Hepatocyte (in vitro differentiated cells): ENCODE measurements around the gene GRID1. TPM values are rescaled to one million over a fixed set of nuclear protein-coding genes. Genes with fewer than 3 reads are reported as not detected.

Experiments used
- DNase-seq: peaks from one replicate; pipeline ENCODE4 v3.0.0-alpha.2; 2016; ENCODE audit warnings: low spot score
- H2AFZ ChIP-seq: fragments of 200-600 bp; sonication (generic); 2 replicates; pipeline ENCODE4 v1.6.0; 2016; ENCODE audit warnings: antibody characterized with exemption, mild to moderate bottlenecking
- H3K27ac ChIP-seq: fragments of 200-600 bp; sonication (generic); 2 replicates; pipeline ENCODE4 v1.5.1; 2016; ENCODE audit warnings: mild to moderate bottlenecking
- H3K27me3 ChIP-seq: fragments of 200-600 bp; sonication (generic); 2 replicates; pipeline ENCODE4 v1.6.1; 2016
- H3K36me3 ChIP-seq: fragments of 200-600 bp; sonication (generic); replicated peaks from 2 replicates; pipeline ENCODE4 v1.5.1; 2016; ENCODE audit warnings: low read depth; ENCODE audit not compliant: insufficient read depth
- H3K4me1 ChIP-seq: fragments of 200-600 bp; sonication (generic); 2 replicates; pipeline ENCODE4 v1.5.1; 2016; ENCODE audit warnings: mild to moderate bottlenecking, moderate library complexity; ENCODE audit not compliant: insufficient read depth
- H3K4me2 ChIP-seq: fragments of 200-600 bp; sonication (generic); 2 replicates; pipeline ENCODE4 v1.6.0; 2016
- H3K4me3 ChIP-seq: fragments of 200-600 bp; sonication (generic); 2 replicates; pipeline ENCODE4 v1.5.1; 2016; ENCODE audit warnings: mild to moderate bottlenecking
- H3K79me2 ChIP-seq: fragments of 200-600 bp; sonication (generic); 2 replicates; pipeline ENCODE4 v1.6.0; 2017; ENCODE audit warnings: mild to moderate bottlenecking
- H3K9me2 ChIP-seq: fragments of 200-600 bp; sonication (generic); replicated peaks from 2 replicates; pipeline ENCODE4 v1.6.0; 2017; ENCODE audit warnings: mild to moderate bottlenecking; ENCODE audit not compliant: insufficient read depth
- H3K9me3 ChIP-seq: fragments of 200-600 bp; sonication (generic); 2 replicates; pipeline ENCODE4 v1.5.1; 2016; ENCODE audit warnings: low read depth, mild to moderate bottlenecking
- H4K20me1 ChIP-seq: fragments of 200-600 bp; sonication (generic); 2 replicates; pipeline ENCODE4 v1.6.0; 2016; ENCODE audit warnings: mild to moderate bottlenecking; ENCODE audit not compliant: insufficient read depth, poor library complexity, severe bottlenecking
- EZH2 ChIP-seq: fragments of 200-600 bp; sonication (generic); IDR thresholded peaks from 2 replicates; pipeline ENCODE4 v1.6.1; 2016; ENCODE audit warnings: antibody characterized with exemption, mild to moderate bottlenecking, borderline replicate concordance
- EZH2phosphoT487 ChIP-seq: fragments of 200-600 bp; sonication (generic); IDR thresholded peaks from one replicate; pipeline ENCODE4 v1.6.1; 2018; ENCODE audit warnings: antibody characterized with exemption, mild to moderate bottlenecking, low read depth, moderate library complexity; ENCODE audit not compliant: unreplicated experiment, severe bottlenecking
- WGBS: methylation state at CpG from one replicate; pipeline ENCODE4 v1.1.6; 2016; ENCODE audit warnings: low lambda C conversion rate; ENCODE audit errors: missing lambda C conversion rate; 5-methylcytosine and 5-hydroxymethylcytosine counted together
- polyA plus RNA-seq: library from polyadenylated mRNA; unstranded; fragments of >200 nt; fragmentation: Nextera tagmentation; extraction: Ambion mirVana; gene quantifications from 2 replicates; pipeline ENCODE4 v1.2.1, GENCODE V29; 2016
- total RNA-seq: library from RNA; depleted of rRNA; stranded (reverse); fragments of >200 nt; gene quantifications from 2 replicates; pipeline ENCODE4 v1.2.3, GENCODE V29; 2014
- TF ChIP-seq, protein P1 (sequence below): fragments of 200-600 bp; sonication (generic); IDR thresholded peaks from 2 replicates; pipeline ENCODE4 v1.5.1; 2016; ENCODE audit warnings: antibody characterized with exemption, mild to moderate bottlenecking; ENCODE audit not compliant: poor library complexity

Gene GRID1
- total and polyA plus RNA-seq, 2 experiments from 2014 or later, result 0.07 to 0.37 TPM

DNA sequence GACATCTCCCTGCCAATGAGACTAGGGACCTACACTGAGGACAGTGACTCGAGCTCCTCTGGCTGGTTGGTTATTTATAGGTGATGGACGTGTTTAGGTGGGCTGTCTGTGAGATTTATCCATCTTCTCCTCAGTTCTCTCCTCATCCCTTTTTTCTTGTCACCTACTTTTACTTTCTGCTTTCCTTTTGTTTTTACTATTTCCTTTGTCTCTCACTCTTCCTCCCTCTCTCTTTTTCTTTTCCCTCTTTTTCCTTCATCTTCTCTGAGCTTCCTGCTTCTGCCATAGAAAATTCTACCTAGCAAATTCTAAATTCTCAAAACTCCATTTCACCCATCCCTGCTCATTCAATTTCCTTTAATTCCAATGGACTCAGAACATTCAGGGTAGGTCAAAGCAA lies 478.0 kb downstream of the GRID1 start:
- H3K27me3 ChIP-seq, result peaks cover 4% of the 10 kb centered on the region
- no peak overlapping the region for H2AFZ ChIP-seq
- no peak overlapping the region for H3K4me3 ChIP-seq
- no peaks in the 10 kb centered on the region for H3K9me3 ChIP-seq
- no peaks in the 10 kb centered on the region for H4K20me1 ChIP-seq
- no peaks in the 10 kb centered on the region for H3K36me3 ChIP-seq
- H3K4me1 ChIP-seq, result no peaks in the 10 kb centered on the region
- 81% methylated on average over 2 of the region's 2 CpGs for WGBS
- TF ChIP-seq EZH2phosphoT487, result no peak
- no peak for TF ChIP-seq EZH2
- no peaks in the 10 kb centered on the region for H3K79me2 ChIP-seq
- no peak for DNase-seq
- H3K4me2 ChIP-seq, result no peak overlapping the region
- no peaks in the 10 kb centered on the region for H3K9me2 ChIP-seq
- no peak overlapping the region for H3K27ac ChIP-seq

DNA sequence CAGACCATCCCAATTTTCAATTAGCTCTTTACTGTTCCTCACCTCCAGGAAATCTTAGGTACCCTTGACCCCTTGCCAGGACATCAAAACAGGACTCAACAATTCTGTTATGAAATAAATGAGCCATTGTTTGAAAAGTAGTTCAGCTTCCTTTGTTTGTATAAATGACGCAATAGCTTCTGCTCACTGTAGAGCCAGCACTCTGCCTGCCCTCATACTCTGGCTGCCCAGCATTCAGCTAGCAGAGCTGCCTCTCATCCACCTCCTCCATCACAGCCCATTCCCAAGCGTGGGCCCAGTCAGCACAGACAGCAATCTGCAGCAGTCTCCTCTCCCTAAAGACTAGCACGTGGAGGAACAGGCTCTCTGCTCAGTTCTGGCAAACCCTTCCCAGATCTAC lies 478.6 kb downstream of the GRID1 start:
- H4K20me1 ChIP-seq, result no peaks in the 10 kb centered on the region
- H3K4me1 ChIP-seq, result no peaks in the 10 kb centered on the region
- H3K4me3 ChIP-seq, result no peak overlapping the region
- H3K4me2 ChIP-seq, result no peak overlapping the region
- no peak for DNase-seq
- H3K9me3 ChIP-seq, result no peaks in the 10 kb centered on the region
- peaks cover 4% of the 10 kb centered on the region for H3K27me3 ChIP-seq
- no peak overlapping the region for H2AFZ ChIP-seq
- WGBS, result 56% methylated on average over 3 of the region's 3 CpGs
- no peaks in the 10 kb centered on the region for H3K79me2 ChIP-seq
- no peak overlapping the region for H3K27ac ChIP-seq
- no peaks in the 10 kb centered on the region for H3K36me3 ChIP-seq
- no peak for TF ChIP-seq EZH2
- TF ChIP-seq, protein P1, sequence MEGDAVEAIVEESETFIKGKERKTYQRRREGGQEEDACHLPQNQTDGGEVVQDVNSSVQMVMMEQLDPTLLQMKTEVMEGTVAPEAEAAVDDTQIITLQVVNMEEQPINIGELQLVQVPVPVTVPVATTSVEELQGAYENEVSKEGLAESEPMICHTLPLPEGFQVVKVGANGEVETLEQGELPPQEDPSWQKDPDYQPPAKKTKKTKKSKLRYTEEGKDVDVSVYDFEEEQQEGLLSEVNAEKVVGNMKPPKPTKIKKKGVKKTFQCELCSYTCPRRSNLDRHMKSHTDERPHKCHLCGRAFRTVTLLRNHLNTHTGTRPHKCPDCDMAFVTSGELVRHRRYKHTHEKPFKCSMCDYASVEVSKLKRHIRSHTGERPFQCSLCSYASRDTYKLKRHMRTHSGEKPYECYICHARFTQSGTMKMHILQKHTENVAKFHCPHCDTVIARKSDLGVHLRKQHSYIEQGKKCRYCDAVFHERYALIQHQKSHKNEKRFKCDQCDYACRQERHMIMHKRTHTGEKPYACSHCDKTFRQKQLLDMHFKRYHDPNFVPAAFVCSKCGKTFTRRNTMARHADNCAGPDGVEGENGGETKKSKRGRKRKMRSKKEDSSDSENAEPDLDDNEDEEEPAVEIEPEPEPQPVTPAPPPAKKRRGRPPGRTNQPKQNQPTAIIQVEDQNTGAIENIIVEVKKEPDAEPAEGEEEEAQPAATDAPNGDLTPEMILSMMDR, result no peak
- no peak for TF ChIP-seq EZH2phosphoT487
- no peaks in the 10 kb centered on the region for H3K9me2 ChIP-seq

DNA sequence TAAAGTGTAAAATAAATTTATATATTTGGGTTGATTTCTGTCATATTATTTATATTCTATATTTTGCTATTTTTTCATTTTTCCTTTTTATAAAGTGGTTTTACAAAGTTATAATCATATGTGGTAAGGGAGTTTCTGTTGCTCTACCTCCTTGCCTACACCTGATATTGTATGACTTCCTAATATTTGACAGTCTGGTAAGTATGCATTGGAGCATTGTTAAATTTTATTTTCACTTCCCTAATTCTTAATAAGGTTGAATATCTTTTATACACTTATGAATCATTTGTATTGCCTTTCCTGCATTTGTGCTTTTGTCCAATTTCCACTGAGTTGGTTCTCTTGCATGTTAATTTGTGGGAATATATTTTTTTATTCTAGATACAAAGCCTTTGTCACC lies 492.4 kb downstream of the GRID1 start:
- Histone ChIP-seq H3K36me3 (no peaks in the 10 kb centered on the region), H3K9me2 (no peaks in the 10 kb centered on the region), H3K79me2 (no peaks in the 10 kb centered on the region), H3K9me3 (no peaks in the 10 kb centered on the region), H3K27me3 (no peaks in the 10 kb centered on the region), H4K20me1 (no peaks in the 10 kb centered on the region), H3K4me1 (no peaks in the 10 kb centered on the region), H3K4me2 (no peak overlapping the region), H3K4me3 (no peak overlapping the region), H2AFZ (no peak overlapping the region), H3K27ac (no peak overlapping the region)
- no peak for DNase-seq
- TF ChIP-seq EZH2phosphoT487 (no peak), EZH2 (no peak)
- TF ChIP-seq, protein P1, result no peak

GRCh38 chr10:85873063-85873462 lies 493.5 kb downstream of the GRID1 start:
- no peak overlapping the region for H2AFZ ChIP-seq
- H3K27me3 ChIP-seq, result no peaks in the 10 kb centered on the region
- no peak overlapping the region for H3K27ac ChIP-seq
- H3K4me3 ChIP-seq, result no peak overlapping the region
- no peaks in the 10 kb centered on the region for H3K4me1 ChIP-seq
- no peaks in the 10 kb centered on the region for H3K36me3 ChIP-seq
- no peak overlapping the region for H3K4me2 ChIP-seq
- no peaks in the 10 kb centered on the region for H3K9me3 ChIP-seq
- no peaks in the 10 kb centered on the region for H3K9me2 ChIP-seq
- WGBS, result 93% methylated on average over 3 of the region's 3 CpGs
- TF ChIP-seq EZH2phosphoT487 (no peak), EZH2 (no peak)
- TF ChIP-seq, protein P1, result no peak
- no peak for DNase-seq
- H3K79me2 ChIP-seq, result no peaks in the 10 kb centered on the region
- H4K20me1 ChIP-seq, result no peaks in the 10 kb centered on the region
